Chondrocyte (in vitro differentiated cells): ENCODE results near the gene NFIA. TPM values are rescaled to one million over a fixed set of nuclear protein-coding genes. Genes with fewer than 3 reads are reported as not detected.
A peak's percentile ranks its signal among the peaks of the same experiment; 100 is the strongest.

ENCODE experiments used
- DNase-seq: peaks from one replicate; pipeline ENCODE4 v3.0.0; 2021; ENCODE audit warnings: mixed read lengths, low spot score
- H3K27ac Mint-ChIP-seq: one replicate; pipeline ENCODE4 v1.8.0; 2021; ENCODE audit warnings: mild to moderate bottlenecking, moderate library complexity, mixed read lengths; ENCODE audit not compliant: unreplicated experiment
- H3K27me3 Mint-ChIP-seq: 2 replicates; pipeline ENCODE4 v1.8.0; 2021; ENCODE audit warnings: low read depth, mixed read lengths
- H3K36me3 Mint-ChIP-seq: 2 replicates; pipeline ENCODE4 v1.8.0; 2021; ENCODE audit warnings: low read depth, mixed read lengths
- H3K4me1 Mint-ChIP-seq: 2 replicates; pipeline ENCODE4 v1.8.0; 2021; ENCODE audit warnings: low read depth, mild to moderate bottlenecking, mixed read lengths
- H3K4me3 Mint-ChIP-seq: one replicate; pipeline ENCODE4 v1.8.0; 2021; ENCODE audit warnings: mild to moderate bottlenecking, moderate library complexity, mixed read lengths; ENCODE audit not compliant: unreplicated experiment
- H3K9me3 Mint-ChIP-seq: 2 replicates; pipeline ENCODE4 v1.8.0; 2021; ENCODE audit warnings: low read depth, mixed read lengths
- CTCF ChIP-seq: fragments of 200-600 bp; sonication (generic); IDR thresholded peaks from 2 replicates; pipeline ENCODE4 v1.5.0; 2021; ENCODE audit warnings: antibody characterized with exemption, mild to moderate bottlenecking, moderate library complexity
- total RNA-seq: library from RNA; stranded (reverse); gene quantifications from 3 replicates; pipeline ENCODE4 v1.2.1, GENCODE V29; 2021

Gene NFIA
- total RNA-seq, 1 donor from 2014 or later, result 43.0 TPM

- TF ChIP-seq CTCF, result peak; percentile 33
- Mint-ChIP-seq H3K9me3 (no peaks in the 10 kb centered on the region), H3K4me3 (no peak overlapping the region), H3K4me1 (peaks cover 43% of the 10 kb centered on the region), H3K36me3 (no peaks in the 10 kb centered on the region), H3K27me3 (no peaks in the 10 kb centered on the region), H3K27ac (peak overlapping the region; percentile 76)
- DNase-seq, result no peak
These were observed 205.4 kb downstream of the NFIA start for GRCh38 chr1:61287734-61288133.

- H3K27me3 Mint-ChIP-seq, result no peaks in the 10 kb centered on the region
- no peaks in the 10 kb centered on the region for H3K9me3 Mint-ChIP-seq
- H3K27ac Mint-ChIP-seq, result no peak overlapping the region
- no peak for DNase-seq
- no peak overlapping the region for H3K4me3 Mint-ChIP-seq
- H3K36me3 Mint-ChIP-seq, result no peaks in the 10 kb centered on the region
- TF ChIP-seq CTCF, result no peak
- H3K4me1 Mint-ChIP-seq, result peaks cover 58% of the 10 kb centered on the region
These were observed 207.1 kb downstream of the NFIA start for GRCh38 chr1:61289232-61290098.

GRCh38 chr1:61290525-61290924 lies 208.2 kb downstream of the NFIA start:
- H3K27me3 Mint-ChIP-seq, result no peaks in the 10 kb centered on the region
- no peak for TF ChIP-seq CTCF
- no peak overlapping the region for H3K27ac Mint-ChIP-seq

GRCh38 chr1:61293197-61293596 lies 210.8 kb downstream of the NFIA start:
- Mint-ChIP-seq H3K4me1 (peaks cover 46% of the 10 kb centered on the region), H3K4me3 (no peak overlapping the region), H3K27ac (peak overlapping the region; percentile 67), H3K36me3 (no peaks in the 10 kb centered on the region), H3K27me3 (no peaks in the 10 kb centered on the region), H3K9me3 (peaks cover 4% of the 10 kb centered on the region)
- TF ChIP-seq CTCF, result no peak
- no peak for DNase-seq

More at GRCh38 chr1:61290525-61290924, 208.2 kb downstream of the NFIA start:
- Mint-ChIP-seq H3K9me3 (no peaks in the 10 kb centered on the region), H3K4me1 (peaks cover 58% of the 10 kb centered on the region), H3K4me3 (no peak overlapping the region), H3K36me3 (no peaks in the 10 kb centered on the region)
- DNase-seq, result no peak

- Mint-ChIP-seq H3K27ac (peak overlapping the region; percentile 67), H3K4me1 (peaks cover 45% of the 10 kb centered on the region), H3K4me3 (no peak overlapping the region), H3K9me3 (peaks cover 4% of the 10 kb centered on the region), H3K36me3 (no peaks in the 10 kb centered on the region), H3K27me3 (no peaks in the 10 kb centered on the region)
- TF ChIP-seq CTCF, result no peak
- DNase-seq, result no peak
These were observed 211.7 kb downstream of the NFIA start for GRCh38 chr1:61293986-61294504.
